HG03378 (cell line): ENCODE results near the gene CARD8.
"Not testable (repeated sequence)": the region's sequence is repeated elsewhere in the genome, so short reads cannot be mapped to it uniquely, and the experiment has no call there.

Source experiments
- ATAC-seq: cut with Tn5 transposase; IDR thresholded peaks from one replicate; pipeline ENCODE4 v1.9.1; 2021; ENCODE audit warnings: mild to moderate bottlenecking, moderate library complexity; ENCODE audit not compliant: unreplicated experiment

Gene CARD8

GRCh38 chr19:48265326-48265725 is 9.6 kb upstream of the CARD8 start:
- ATAC-seq: not testable (repeated sequence)

DNA sequence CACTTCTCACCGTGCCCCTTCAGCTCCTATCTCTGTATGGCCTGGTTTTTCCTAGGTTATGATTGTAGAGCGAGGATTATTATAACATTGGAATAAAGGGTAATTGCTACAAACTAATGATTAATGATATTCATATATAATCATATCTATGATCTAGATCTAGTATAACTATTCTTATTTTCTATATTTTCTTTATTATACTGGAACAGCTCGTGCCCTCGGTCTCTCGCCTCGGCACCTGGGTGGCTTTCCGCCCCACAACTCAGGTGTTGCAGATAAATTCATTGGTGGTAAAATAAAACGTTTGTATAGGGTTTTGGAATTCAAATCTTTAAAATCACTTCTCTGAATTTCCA is 4.6 kb upstream of the CARD8 start:
- ATAC-seq: not testable (repeated sequence)

DNA sequence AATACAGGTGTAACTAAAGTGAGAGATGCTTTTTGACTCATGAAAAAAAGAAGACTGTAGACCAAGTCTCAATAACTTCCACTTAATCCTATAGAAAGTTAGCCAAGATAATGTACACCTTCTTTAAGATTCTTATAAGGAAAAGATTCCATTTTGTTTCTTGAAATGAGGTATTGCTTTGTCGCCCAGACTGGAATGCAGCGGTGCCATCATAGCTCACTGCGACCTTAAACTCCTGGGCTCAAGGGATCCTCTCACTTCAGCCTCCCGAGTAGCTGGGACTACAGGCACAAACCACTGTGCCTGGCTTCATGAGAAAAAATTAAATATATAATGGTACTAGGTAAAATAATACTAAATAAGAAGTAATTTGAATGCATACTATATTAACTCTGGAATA is 3.3 kb upstream of the CARD8 start:
- ATAC-seq: not testable (repeated sequence)

DNA sequence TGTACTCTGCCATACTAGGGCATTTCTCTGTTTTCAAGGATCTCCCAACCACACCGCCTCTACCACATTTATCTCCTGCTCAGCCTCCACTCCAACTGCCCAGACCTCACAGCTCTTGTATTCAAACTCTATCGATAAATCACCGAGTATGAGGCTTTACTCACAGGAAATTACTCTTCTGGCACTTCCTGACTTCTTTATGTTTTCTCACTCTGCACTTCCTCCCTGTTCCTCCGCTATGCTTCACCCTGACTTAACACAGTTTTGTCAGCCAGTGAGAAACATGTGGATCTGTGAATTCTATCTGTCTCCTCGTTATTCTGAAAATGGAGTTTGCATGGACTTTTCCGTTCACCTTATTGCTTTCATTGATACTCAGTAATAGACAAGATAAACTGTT is 2.6 kb upstream of the CARD8 start:
- ATAC-seq: no peak

GRCh38 chr19:48254529-48254970 is 1.2 kb downstream of the CARD8 start:
- no peak for ATAC-seq

- ATAC-seq: no peak
Observed at GRCh38 chr19:48253999-48254398, 1.7 kb downstream of the CARD8 start.

DNA sequence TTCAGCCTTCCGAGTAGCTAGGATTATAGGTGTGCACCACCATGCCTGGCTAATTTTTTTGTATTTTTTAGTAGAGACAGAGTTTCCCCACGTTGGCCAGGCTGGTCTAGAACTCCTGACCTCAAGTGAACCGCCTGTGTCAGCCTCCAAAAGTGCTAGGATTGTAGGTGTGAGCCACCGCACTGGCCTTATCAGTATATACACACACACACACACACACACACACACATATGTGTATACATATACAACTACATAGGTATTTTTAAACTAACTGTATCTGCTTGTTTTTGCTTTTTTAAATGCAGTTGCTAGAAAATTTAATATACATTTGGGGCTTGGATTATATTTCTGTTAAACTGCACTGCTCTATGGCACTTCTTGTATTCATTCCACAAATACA is 3.1 kb downstream of the CARD8 start:
- ATAC-seq: no peak

DNA sequence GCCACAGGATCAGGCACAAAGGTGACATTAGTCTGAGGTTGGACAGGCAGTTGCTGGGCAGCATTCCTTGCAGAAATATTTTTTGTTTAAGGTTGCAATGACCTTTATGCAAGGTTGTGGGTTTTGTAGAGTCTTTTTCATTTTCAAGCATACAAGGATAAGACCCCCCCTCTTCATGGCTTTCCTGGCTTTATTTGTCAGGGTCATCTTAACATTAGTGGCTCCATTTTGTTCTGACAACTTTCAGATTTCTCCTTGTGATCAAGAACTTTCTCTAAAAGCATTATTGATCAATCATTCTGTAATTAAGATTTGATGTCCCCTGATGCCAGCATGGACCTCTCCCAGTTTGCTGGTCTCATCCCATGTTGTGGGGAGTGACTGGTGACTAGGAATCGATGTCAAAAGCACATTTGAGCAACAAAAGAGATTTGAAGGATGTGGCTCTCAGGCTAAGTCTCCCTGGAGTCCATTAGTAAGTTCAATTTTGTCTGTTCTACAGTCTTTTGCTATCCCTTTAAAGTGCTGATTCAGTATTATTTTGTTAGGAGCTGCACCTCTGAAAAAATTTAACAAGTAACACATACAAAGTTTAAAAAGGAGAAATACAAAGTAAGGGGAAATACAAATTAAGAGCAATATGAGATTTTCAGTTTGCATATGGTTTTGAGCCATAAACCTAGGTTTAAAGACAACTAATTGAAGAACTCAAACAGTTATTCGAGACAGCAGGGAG is 5.3 kb downstream of the CARD8 start:
- no peak for ATAC-seq

DNA sequence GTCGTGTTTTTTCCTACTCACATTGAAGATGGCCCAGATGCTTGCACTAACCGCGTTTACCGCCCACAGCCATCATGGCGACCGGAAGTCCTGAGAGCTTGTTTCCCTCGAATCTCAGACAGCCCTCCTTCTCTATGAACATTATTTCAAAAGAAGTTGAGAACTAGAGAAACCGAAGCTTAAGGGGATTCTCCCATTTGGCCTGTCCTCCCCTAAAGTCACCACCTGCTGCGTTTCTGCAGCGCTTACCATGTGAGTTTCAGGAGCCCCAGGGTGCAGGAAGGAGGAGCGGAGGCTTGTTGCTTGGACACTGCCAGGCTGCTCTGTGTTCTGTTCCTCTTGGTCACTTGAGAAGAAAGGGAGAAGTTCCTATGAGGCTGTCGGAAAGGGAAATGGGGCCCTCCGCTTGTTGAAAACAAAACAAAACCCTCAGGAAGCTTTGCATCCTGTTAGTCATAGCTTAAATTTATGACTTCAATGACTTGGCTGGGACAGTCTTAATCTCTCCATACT is 6.2 kb downstream of the CARD8 start:
- no peak for ATAC-seq

GRCh38 chr19:48248081-48248833 is 7.5 kb downstream of the CARD8 start:
- ATAC-seq: no peak

DNA sequence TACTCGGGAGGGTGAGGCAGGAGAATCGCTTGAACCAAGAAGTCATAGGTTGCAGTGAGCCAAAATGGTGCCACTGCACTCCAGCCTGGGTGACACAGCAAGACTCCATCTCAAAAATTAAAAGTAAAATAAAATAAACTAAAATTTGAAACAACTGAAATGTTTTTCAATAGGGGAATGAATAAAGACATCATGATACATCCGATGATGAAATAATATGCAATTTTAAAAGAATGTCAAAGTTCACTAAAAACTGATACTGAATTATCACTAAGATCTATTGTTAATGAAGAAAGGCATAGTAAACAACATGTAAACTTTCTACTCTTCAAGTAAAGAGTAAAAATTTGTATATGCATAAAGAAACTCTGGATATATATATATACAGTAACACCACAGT is 8.5 kb downstream of the CARD8 start:
- no peak for ATAC-seq

DNA sequence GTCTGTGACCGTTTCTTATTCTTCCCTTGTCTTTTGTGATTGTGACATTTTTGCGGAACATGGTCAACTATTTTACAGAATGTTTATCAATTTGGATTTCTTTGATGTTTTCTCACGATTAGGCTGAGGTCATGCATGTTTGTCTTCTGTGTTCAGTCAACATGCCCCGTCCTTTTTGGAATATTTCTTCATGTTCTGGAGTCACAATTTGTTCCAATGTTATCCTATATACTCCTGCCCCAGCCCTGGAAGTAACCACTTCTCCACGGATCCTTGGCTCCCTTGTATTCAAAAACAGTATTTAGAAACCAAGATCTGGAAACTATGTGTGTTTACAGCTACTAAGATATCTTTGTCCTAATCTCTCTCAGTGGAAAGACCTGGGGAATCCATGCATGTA is 9.6 kb downstream of the CARD8 start:
- ATAC-seq: no peak

DNA sequence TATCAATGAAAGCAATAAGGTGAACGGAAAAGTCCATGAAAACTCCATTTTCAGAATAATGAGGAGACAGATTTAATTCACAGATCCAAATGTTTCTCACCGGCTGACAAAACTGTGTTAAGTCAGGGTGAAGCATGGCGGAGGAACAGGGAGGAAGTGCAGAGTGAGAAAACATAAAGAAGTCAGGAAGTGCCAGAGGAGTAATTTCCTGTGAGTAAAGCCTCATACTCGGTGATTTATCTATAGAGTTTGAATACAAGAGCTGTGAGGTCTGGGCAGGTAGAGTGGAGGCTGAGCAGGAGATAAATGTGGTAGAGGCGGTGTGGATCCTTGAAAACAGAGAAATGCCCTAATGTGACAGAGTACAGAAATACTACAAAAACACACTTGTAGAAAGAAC is 11.4 kb downstream of the CARD8 start:
- ATAC-seq: no peak

- not testable (repeated sequence) for ATAC-seq
Observed at GRCh38 chr19:48241771-48242170, 13.9 kb downstream of the CARD8 start.

DNA sequence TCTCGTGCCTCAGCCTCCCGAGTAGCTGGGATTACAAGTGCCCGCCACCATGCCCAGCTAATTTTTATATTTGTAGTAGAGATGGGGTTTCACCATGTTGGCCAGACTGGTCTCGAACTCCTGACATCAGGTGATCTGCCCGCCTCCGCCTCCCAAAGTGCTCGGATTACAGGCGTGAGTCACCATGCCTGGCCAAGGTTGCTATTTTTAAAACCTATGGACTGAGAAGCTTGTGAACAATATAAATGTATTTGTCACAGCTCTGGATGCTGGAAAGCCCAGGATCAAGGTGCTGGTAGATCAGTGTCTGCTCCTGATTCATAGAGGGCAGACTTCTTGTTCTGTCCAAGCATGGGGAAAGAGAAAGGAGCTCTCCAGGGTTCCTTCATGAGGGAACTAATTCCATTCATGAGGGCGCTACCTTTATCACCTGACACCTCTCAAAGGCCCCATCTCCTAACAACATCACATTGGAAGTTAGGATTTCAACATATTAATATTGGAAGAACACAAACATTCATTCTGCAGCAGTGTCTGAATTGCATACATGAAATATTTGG is 16.1 kb downstream of the CARD8 start:
- ATAC-seq: no peak

DNA sequence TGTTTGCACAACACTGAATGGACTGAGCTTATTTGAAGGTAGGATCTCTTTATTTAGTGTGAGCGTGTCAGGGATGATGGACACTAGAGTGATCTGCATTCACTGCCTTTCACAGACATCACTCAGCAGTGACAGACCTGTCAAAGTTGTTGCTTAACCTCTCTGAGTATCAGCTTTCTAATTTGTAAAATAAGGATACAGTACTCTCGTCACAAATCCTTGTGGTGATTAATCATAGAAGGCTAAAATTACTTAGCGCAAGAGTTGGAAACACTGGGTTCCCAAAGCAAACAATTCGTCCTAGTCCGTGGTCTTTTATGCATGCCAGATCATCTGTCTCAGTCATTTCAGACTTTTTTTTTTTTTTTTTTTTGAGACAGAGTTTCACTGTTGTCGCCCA is 16.6 kb downstream of the CARD8 start:
- ATAC-seq: no peak

DNA sequence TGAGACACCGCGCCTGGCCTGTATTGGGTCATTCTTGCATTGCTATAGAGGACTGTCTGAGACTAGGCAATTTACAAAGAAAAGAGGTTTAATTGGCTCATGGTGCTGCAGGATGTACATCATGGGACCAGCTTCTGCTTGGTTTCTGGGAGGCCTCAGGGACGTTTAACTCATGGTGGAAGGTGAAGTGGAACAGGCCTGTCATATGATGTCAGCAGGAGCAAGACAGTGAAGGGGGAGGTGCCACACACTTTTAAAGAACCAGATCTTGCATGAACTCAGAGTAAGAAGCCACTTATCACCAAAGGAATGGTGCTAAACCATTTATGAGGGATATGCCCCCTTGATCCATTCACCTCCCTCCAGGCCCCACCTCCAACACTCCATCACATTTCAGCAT is 18.7 kb downstream of the CARD8 start:
- no peak for ATAC-seq

DNA sequence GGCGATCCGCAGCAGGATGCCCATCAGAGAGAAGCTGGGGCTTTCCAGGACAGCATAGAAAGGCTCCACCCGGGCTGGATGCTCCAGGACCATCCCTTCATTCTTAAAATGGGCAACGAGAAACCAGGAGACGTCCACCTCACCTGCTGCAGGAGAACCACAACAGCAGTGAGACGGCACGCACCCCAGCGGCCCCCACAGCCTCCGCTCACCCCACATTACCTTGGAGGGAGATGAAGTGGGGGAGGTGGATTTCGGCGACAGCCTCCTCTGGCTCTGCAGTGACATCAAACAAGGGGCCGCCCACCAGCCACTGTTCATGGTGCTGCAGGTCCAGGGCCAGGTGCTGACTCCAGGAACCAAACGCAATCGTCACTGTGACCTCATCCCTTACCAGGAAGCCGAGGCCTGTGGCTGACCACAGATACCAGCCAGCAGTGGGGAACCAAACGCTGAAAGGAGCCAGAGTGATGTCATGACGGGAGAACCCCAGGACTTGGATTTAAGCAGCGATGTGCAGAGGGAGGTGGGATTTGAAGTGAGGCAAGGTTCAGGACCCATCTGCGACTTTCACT is 25.1 kb downstream of the CARD8 start:
- no peak for ATAC-seq

GRCh38 chr19:48221628-48222027 is 34.1 kb downstream of the CARD8 start:
- ATAC-seq: no peak

DNA sequence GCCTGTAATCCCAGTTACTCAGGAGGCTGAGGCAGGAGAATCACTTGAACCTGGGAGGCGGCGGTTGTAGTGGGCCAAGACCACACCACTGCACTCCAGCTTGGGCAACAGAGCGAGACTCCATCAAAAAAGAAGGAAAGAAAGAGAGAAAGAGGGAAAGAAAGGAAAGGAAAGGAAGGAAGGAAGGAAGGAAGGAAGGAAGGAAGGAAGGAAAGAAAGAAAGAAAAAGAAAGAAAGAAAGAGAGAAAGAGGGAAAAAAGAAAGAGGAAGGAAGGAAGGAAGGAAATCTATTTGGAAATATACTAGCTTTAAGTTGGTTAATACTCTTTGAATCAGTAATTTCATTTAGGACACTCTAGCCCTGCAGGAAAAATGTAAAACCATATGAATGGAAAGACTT is 34.9 kb downstream of the CARD8 start:
- not testable (repeated sequence) for ATAC-seq

GRCh38 chr19:48218997-48219396 is 36.7 kb downstream of the CARD8 start:
- no peak for ATAC-seq

GRCh38 chr19:48216933-48217332 is 38.8 kb downstream of the CARD8 start:
- ATAC-seq: no peak
